K562 (cell line): ENCODE measurements around the gene ASB2. TPM values are rescaled to one million over a fixed set of nuclear protein-coding genes. Genes with fewer than 3 reads are reported as not detected.

Experiments used
- ATAC-seq: fragments of 200-7000 bp; cut with Tn5 transposase; 3 replicates; pipeline ENCODE4 v1.9.1; 2020; ENCODE audit warnings: moderate library complexity
- BruUV-seq: library from RNA; stranded (reverse); fragments of 400-500 nt; replicated peaks from 2 replicates; lab custom pipeline; 2021; lab: Mats Ljungman, UMichigan
- CTCF ChIA-PET: fragments of 300-600 bp; formaldehyde crosslinking; extraction: SDS; loops from one replicate; lab custom pipeline; 2021; ENCODE audit warnings: low intra/inter-chr PET ratio; lab: Yijun Ruan, JAX
- POLR2A ChIA-PET: fragments of 300-600, 350-650 bp; sonication (Branson Sonifier 250); formaldehyde crosslinking; extraction: SDS; loops from one replicate; lab custom pipeline; 2021; ENCODE audit warnings: antibody characterized with exemption, inconsistent platforms; lab: Yijun Ruan, JAX
- DNase-seq, 4 experiments: peaks; one replicate each; pipeline versions ENCODE4 v3.0.0 to v3.0.0-alpha.2; 2011 to 2018; ENCODE audit warnings: low spot score in 3 of 4, mixed read lengths in 3 of 4; ENCODE audit errors: extremely low read depth in 1 of 4
- FAIRE-seq: peaks from 2 replicates; lab custom pipeline; 2011; peaks lifted over from hg19 to GRCh38; lab: Jason Lieb, UNC
- H2AFZ ChIP-seq: 2 replicates; pipeline ENCODE4 v1.6.0; 2011; ENCODE audit warnings: low read depth, low read length, control low read depth, inconsistent platforms
- H3K27ac ChIP-seq: fragments of 200-600 bp; 3 replicates; pipeline ENCODE4 v1.8.0; 2011; ENCODE audit warnings: low read depth, mild to moderate bottlenecking, control low read depth, inconsistent platforms, low read length, moderate library complexity, mixed read lengths; ENCODE audit errors: extremely low read depth
- H3K27me3 ChIP-seq, 2 experiments: fragments of 300-600 bp in 1 of 2; 2 replicates in 1 of 2; 3 replicates in 1 of 2; pipeline versions ENCODE4 v1.6.0 to v1.8.0; 2011; ENCODE audit warnings: inconsistent platforms in 2 of 2, low read length in 2 of 2, mild to moderate bottlenecking in 1 of 2, mixed read lengths in 1 of 2, moderate library complexity in 1 of 2; ENCODE audit not compliant: control insufficient read depth in 2 of 2, insufficient read depth in 2 of 2
- H3K36me3 ChIP-seq: fragments of 300-600 bp; 3 replicates; pipeline ENCODE4 v1.8.0; 2011; ENCODE audit warnings: mild to moderate bottlenecking, low read length, inconsistent platforms; ENCODE audit not compliant: control insufficient read depth, insufficient read depth
- H3K4me1 ChIP-seq, 2 experiments: fragments of 200-600 bp in 1 of 2; replicated peaks in 1 of 2; 2 replicates in 1 of 2; 3 replicates in 1 of 2; pipeline versions ENCODE4 v1.5.1 to v1.8.0; 2011; ENCODE audit warnings: inconsistent platforms in 2 of 2, low read length in 2 of 2, mild to moderate bottlenecking in 1 of 2, mixed read lengths in 1 of 2, moderate library complexity in 1 of 2; ENCODE audit not compliant: control insufficient read depth in 2 of 2, insufficient read depth in 2 of 2
- H3K4me2 ChIP-seq: 2 replicates; pipeline ENCODE4 v1.6.1; 2011; ENCODE audit warnings: low read length, control low read depth, inconsistent platforms, mixed read lengths; ENCODE audit not compliant: insufficient read depth
- H3K4me3 ChIP-seq: fragments of 200-600 bp; sonication (generic), shearing (Covaris generic); 2 replicates; pipeline ENCODE4 v1.5.1; 2016; ENCODE audit warnings: control low read depth, inconsistent platforms
- H3K79me2 ChIP-seq: fragments of 200-600 bp; 3 replicates; pipeline ENCODE4 v1.8.0; 2011; ENCODE audit warnings: low read length, inconsistent platforms; ENCODE audit not compliant: control insufficient read depth, insufficient read depth
- H3K9ac ChIP-seq, 2 experiments: 2 replicates each; pipeline versions ENCODE4 v1.6.0 to v1.6.1; 2011; ENCODE audit warnings: low read depth in 2 of 2, low read length in 2 of 2, control low read depth in 1 of 2, inconsistent platforms in 1 of 2, mild to moderate bottlenecking in 1 of 2, mixed read lengths in 1 of 2; ENCODE audit not compliant: insufficient read depth in 1 of 2
- H3K9me1 ChIP-seq: one replicate; pipeline ENCODE4 v1.6.0; 2011; ENCODE audit warnings: inconsistent platforms, mild to moderate bottlenecking, low read length, moderate library complexity; ENCODE audit not compliant: control insufficient read depth, insufficient read depth
- H3K9me3 ChIP-seq: replicated peaks from 2 replicates; pipeline ENCODE4 v1.5.1; 2011; ENCODE audit warnings: low read depth, low read length, inconsistent platforms; ENCODE audit not compliant: control insufficient read depth, insufficient read depth
- H4K20me1 ChIP-seq: replicated peaks from 2 replicates; pipeline ENCODE4 v1.6.1; 2011; ENCODE audit warnings: low read length, inconsistent platforms, mixed read lengths; ENCODE audit not compliant: control insufficient read depth, insufficient read depth
- ATF1 ChIP-seq, 2 experiments: fragments of 450-650 bp in 1 of 2; IDR thresholded peaks; 2 replicates each; pipeline ENCODE4 v1.6.1; 2016; ENCODE audit warnings: missing compliant biosample characterization in 1 of 2, missing genetic modification characterization in 1 of 2
- CHCHD3 ChIP-seq: fragments of 250-450 bp; sonication (Bioruptor Pico); IDR thresholded peaks from 2 replicates; pipeline ENCODE4 v2.1.2; 2022; ENCODE audit warnings: mild to moderate bottlenecking
- E2F3 ChIP-seq: fragments of 250-450 bp; sonication (Bioruptor Pico); IDR thresholded peaks from 2 replicates; pipeline ENCODE4 v1.4.0; 2020; ENCODE audit warnings: mild to moderate bottlenecking
- ELF2 ChIP-seq: fragments of 250-450 bp; sonication (Bioruptor Pico); IDR thresholded peaks from 2 replicates; pipeline ENCODE4 v1.5.0; 2021; ENCODE audit warnings: mild to moderate bottlenecking
- FOXA1 ChIP-seq: fragments of 450-650 bp; IDR thresholded peaks from 2 replicates; pipeline ENCODE4 v1.6.1; 2016; ENCODE audit warnings: mild to moderate bottlenecking, borderline replicate concordance
- KLF1 ChIP-seq: fragments of 450-650 bp; IDR thresholded peaks from 2 replicates; pipeline ENCODE4 v1.6.1; 2016; ENCODE audit warnings: missing genetic modification characterization, missing compliant biosample characterization
- NKRF ChIP-seq: fragments of 450-650 bp; IDR thresholded peaks from 2 replicates; pipeline ENCODE4 v1.6.1; 2016; ENCODE audit warnings: borderline replicate concordance
- NR2F6 ChIP-seq: fragments of 450-650 bp; formaldehyde crosslinking; IDR thresholded peaks from 2 replicates; pipeline ENCODE4 v1.4.0; 2020; ENCODE audit warnings: mild to moderate bottlenecking
- PML ChIP-seq: IDR thresholded peaks from 2 replicates; pipeline ENCODE4 v1.6.1; 2012; ENCODE audit warnings: low read length, inconsistent platforms
- POLR2B ChIP-seq: fragments of 450-650 bp; IDR thresholded peaks from 2 replicates; pipeline ENCODE4 v1.6.1; 2018; ENCODE audit warnings: low read depth; ENCODE audit not compliant: partially characterized antibody
- RBM15 ChIP-seq: fragments of 200-400 bp; formaldehyde crosslinking; IDR thresholded peaks from 2 replicates; pipeline ENCODE4 v1.6.1; 2018; ENCODE audit warnings: mild to moderate bottlenecking, low read length, moderate library complexity; ENCODE audit not compliant: insufficient read depth
- TEAD1 ChIP-seq, 2 experiments: fragments of 450-650 bp in 1 of 2; sonication (generic) in 1 of 2; formaldehyde crosslinking; IDR thresholded peaks; 2 replicates each; pipeline versions ENCODE4 v1.4.0 to v1.8.0; 2020 to 2022; ENCODE audit warnings: mild to moderate bottlenecking in 2 of 2, missing genetic modification reagents in 1 of 2
- VEZF1 ChIP-seq: fragments of 200-800 bp; sonication (Bioruptor generic); IDR thresholded peaks from 2 replicates; pipeline ENCODE4 v1.6.1; 2017; ENCODE audit warnings: missing genetic modification characterization, missing compliant biosample characterization
- YY1 ChIP-seq, 3 experiments: IDR thresholded peaks; 2 replicates each; pipeline ENCODE4 v1.6.1; 2011; ENCODE audit warnings: low read length in 2 of 3, mild to moderate bottlenecking in 2 of 3, moderate library complexity in 2 of 3, borderline replicate concordance in 1 of 3, control low read depth in 1 of 3, low read depth in 1 of 3; ENCODE audit not compliant: insufficient read depth in 3 of 3, insufficient replicate concordance in 2 of 3, control insufficient read depth in 1 of 3, insufficient read length in 1 of 3; ENCODE audit errors: extremely low read depth in 1 of 3
- ZNF398 ChIP-seq: fragments of 250-450 bp; sonication (Bioruptor Pico); IDR thresholded peaks from 2 replicates; pipeline ENCODE4 v1.8.0; 2021; ENCODE audit warnings: moderate library complexity, mild to moderate bottlenecking, inconsistent platforms
- WGBS: fragments of 100-300 bp; shearing (Covaris generic); methylation state at CpG from one replicate; pipeline ENCODE4 v1.1.6; 2016; ENCODE audit warnings: low coverage, mixed read lengths; ENCODE audit not compliant: insufficient coverage; ENCODE audit errors: missing lambda C conversion rate; 5-methylcytosine and 5-hydroxymethylcytosine counted together
- in situ Hi-C: fragments of 300-500 bp; cut with MboI; formaldehyde crosslinking; loops from 4 replicates; pipeline ENCODE4 v1.15.0; 2018; ENCODE audit warnings: inconsistent platforms, mixed read lengths
- intact Hi-C: fragments of 100-400 bp; cut with micrococcal nuclease; formaldehyde crosslinking; loops from 2 replicates; pipeline ENCODE4 v1.14.2; 2022
- polyA plus RNA-seq, 8 experiments: library from polyadenylated mRNA; depleted of rRNA in 4 of 8; stranded (reverse) in 5 of 8; unstranded in 3 of 8; fragments of >200 nt; fragmentation: Nextera tagmentation in 2 of 8; fragmentation: Illumina TruSeq in 1 of 8; extraction: Ambion mirVana in 2 of 8; extraction: Trizol in 1 of 8; gene quantifications; 2 replicates each; pipeline versions ENCODE4 v1.2.1 to v1.2.3, GENCODE V29; 2011 to 2014; ENCODE audit warnings: inconsistent platforms in 1 of 8, missing spikeins in 1 of 8
- total RNA-seq, 7 experiments: library from RNA; depleted of rRNA in 6 of 7; stranded (reverse); fragments of >200 nt in 6 of 7; fragmentation: Illumina TruSeq in 2 of 7; extraction: Trizol in 2 of 7; gene quantifications; 2 replicates each; pipeline versions ENCODE4 v1.2.1 to v1.2.3, GENCODE V29; 2011 to 2021; ENCODE audit warnings: low replicate concordance in 1 of 7

Gene ASB2
- total and polyA plus RNA-seq, 9 of the 15 experiments (the other 6 are each of a cell fraction or from before 2014, with no cell fraction given): not detected

- H4K20me1 ChIP-seq: no peaks in the 10 kb centered on the region
- no peaks in the 10 kb centered on the region for H3K9me1 ChIP-seq
- H3K27ac ChIP-seq: no peak overlapping the region
- ChIA-PET CTCF (interaction anchor here (0.6 kb wide), 1 partner anchor 954 kb away, joined by 3 read pairs; no protein-coding TSS in a partner anchor), POLR2A (no interaction called here)
- no peak overlapping the region for H3K4me2 ChIP-seq
- intact Hi-C loops: loop anchor here (5.0 kb wide), 1 partner anchor 248 kb away; no protein-coding TSS in a partner anchor
- no peaks in the 10 kb centered on the region for H3K4me1 ChIP-seq
- no peak for DNase-seq
- BruUV-seq: no TSS peak
- no peak overlapping the region for H2AFZ ChIP-seq
- no peak overlapping the region for H3K9ac ChIP-seq
- FAIRE-seq: no peak
- H3K79me2 ChIP-seq: no peaks in the 10 kb centered on the region
- in situ Hi-C loops: no loop called here
- H3K27me3 ChIP-seq: peaks cover 0 to under 1% of the 10 kb centered on the region in 2 experiments; a peak in 1 of 5 replicates
- WGBS: no CpG with 5 or more reads among the region's 4 CpGs
- no peaks in the 10 kb centered on the region for H3K9me3 ChIP-seq
- no peaks in the 10 kb centered on the region for H3K36me3 ChIP-seq
- ATAC-seq: no peak
- H3K4me3 ChIP-seq: no peak overlapping the region
- no peak for TF ChIP-seq NR2F6 (CRISPR knock-in tag)
- TF ChIP-seq RBM15: no peak
- TF ChIP-seq POLR2B: no peak
- no peak for TF ChIP-seq E2F3 (CRISPR knock-in tag)
- no peak for TF ChIP-seq ELF2 (CRISPR knock-in tag)
- TF ChIP-seq FOXA1: no peak
- TF ChIP-seq PML: no peak
- TF ChIP-seq NKRF: no peak
- TF ChIP-seq YY1 (IDR thresholded peaks at IDR 0.05; ENCODE audit: borderline replicate concordance in 1 of 3, control insufficient read depth in 1 of 3, extremely low read depth in 1 of 3, insufficient read depth in 3 of 3, insufficient read length in 1 of 3, insufficient replicate concordance in 2 of 3, low read depth in 1 of 3, low read length in 2 of 3): no peak
- no peak for TF ChIP-seq ZNF398 (CRISPR knock-in tag)
- no peak for TF ChIP-seq CHCHD3 (CRISPR knock-in tag)
- TF ChIP-seq VEZF1 (CRISPR knock-in tag): no peak
- TF ChIP-seq TEAD1 (CRISPR knock-in tag; IDR thresholded peaks at IDR 0.05): no peak
- TF ChIP-seq ATF1 (CRISPR knock-in tag; IDR thresholded peaks at IDR 0.05): no peak
- no peak for TF ChIP-seq ATF1 (tag; IDR thresholded peaks at IDR 0.05)
- TF ChIP-seq KLF1 (tag): no peak
Observed at GRCh38 chr14:93905623-93906022, 70.7 kb downstream of the ASB2 start.
